Measurements from ENCODE around the gene BHLHA15.

Gene BHLHA15

GRCh38 chr7:98171449-98171848 lies 39.8 kb upstream of the BHLHA15 start:
- H3K36me3 ChIP-seq, result peaks cover 56% of the 10 kb centered on the region

DNA sequence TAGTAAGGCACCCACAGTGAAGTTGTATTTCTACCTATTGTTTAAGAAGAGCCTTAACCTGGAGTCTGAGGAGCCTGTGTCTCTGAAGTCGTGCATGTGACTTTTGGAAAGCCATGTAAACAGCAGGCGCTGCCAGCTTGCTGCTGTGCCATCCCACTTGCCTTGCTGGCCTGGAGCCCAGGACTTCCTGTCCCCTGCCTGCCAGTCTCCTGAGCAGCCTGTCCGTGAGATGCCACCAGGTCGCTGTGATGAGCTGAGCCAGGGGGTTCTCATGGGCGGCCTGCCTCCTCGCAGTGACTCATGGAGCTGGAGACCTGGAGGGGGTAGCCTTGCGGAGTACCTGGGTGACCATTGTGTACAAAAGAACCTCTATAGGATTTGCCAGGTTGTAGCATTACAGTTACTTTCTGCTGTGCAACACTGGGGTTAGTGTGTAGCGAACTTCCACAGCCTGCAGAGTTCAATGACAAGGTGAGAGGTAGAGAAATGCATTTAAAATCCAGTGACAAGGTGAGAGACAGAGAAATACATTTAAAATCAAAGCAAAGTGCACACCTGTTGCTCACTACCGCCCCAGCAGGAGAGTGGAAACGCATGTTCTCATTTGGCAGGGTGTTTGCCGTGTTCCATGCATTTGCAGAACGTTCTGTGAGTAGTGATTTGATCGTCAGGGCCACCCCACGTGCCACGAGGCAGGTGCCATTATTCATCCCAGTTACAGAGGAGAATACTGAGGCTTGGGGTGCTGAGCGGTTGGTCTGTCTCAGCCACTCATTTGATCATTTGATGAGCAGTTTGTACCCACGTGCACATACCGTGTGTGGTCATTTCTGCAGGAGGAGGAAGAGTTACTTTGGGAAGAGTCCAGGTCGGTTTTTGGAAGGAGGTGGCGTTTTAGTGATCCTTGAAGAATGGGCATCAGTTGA lies 36.6 kb upstream of the BHLHA15 start:
- TF ChIP-seq CTCF (IDR thresholded peaks at IDR 0.05), result no peak
- no peaks in the 10 kb centered on the region for H3K4me1 ChIP-seq (ENCODE audit: control insufficient read depth in 1 of 2, insufficient read depth in 1 of 2, low read depth in 1 of 2, low read length in 1 of 2)
- H3K36me3 ChIP-seq, result peaks cover 77% of the 10 kb centered on the region

More at GRCh38 chr7:98171449-98171848, 39.8 kb upstream of the BHLHA15 start:
- no peaks in the 10 kb centered on the region for H3K4me1 ChIP-seq (ENCODE audit: control insufficient read depth in 1 of 2, insufficient read depth in 1 of 2, low read depth in 1 of 2, low read length in 1 of 2)
- H3K27me3 ChIP-seq, result no peaks in the 10 kb centered on the region
- no peaks in the 10 kb centered on the region for H3K9me3 ChIP-seq
- no peak overlapping the region for H3K27ac ChIP-seq
- H3K4me3 ChIP-seq (ENCODE audit: low read depth in 1 of 2, low read length in 1 of 2), result no peak overlapping the region
- TF ChIP-seq CTCF (IDR thresholded peaks at IDR 0.05), result no peak

GRCh38 chr7:98175260-98175940 lies 35.8 kb upstream of the BHLHA15 start:
- no peak overlapping the region for H3K4me3 ChIP-seq (ENCODE audit: low read depth in 1 of 2, low read length in 1 of 2)
- no peaks in the 10 kb centered on the region for H3K4me1 ChIP-seq (ENCODE audit: control insufficient read depth in 1 of 2, insufficient read depth in 1 of 2, low read depth in 1 of 2, low read length in 1 of 2)
- H3K36me3 ChIP-seq, result peaks cover 82% of the 10 kb centered on the region
- H3K27ac ChIP-seq, result no peak overlapping the region
- H3K27me3 ChIP-seq, result no peaks in the 10 kb centered on the region
- H3K9me3 ChIP-seq, result no peaks in the 10 kb centered on the region
- TF ChIP-seq CTCF (IDR thresholded peaks at IDR 0.05), result no peak

More for the DNA sequence above, 36.6 kb upstream of the BHLHA15 start:
- no peaks in the 10 kb centered on the region for H3K27me3 ChIP-seq
- no peak overlapping the region for H3K4me3 ChIP-seq (ENCODE audit: low read depth in 1 of 2, low read length in 1 of 2)
- H3K27ac ChIP-seq, result no peak overlapping the region
- no peaks in the 10 kb centered on the region for H3K9me3 ChIP-seq

DNA sequence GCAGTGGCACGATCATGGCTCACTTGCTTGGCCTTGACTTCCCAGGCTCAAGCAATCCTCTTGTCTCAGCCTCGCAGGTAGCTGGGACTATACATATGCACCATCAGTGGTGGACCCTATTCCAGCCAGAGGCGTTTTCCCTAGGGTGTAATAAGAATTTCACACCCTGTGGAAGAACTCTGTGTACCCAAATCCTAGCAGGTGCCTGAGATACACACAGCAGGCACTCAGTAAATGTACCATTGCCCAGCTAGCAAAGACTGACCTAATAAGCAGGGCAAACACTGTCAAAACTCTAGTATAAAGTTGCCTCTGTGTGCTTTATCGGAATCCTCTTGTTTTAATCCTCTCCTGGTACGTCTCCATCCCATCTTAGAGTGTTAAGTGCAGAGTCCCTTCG lies 33.7 kb upstream of the BHLHA15 start:
- Histone ChIP-seq H3K27ac (no peak overlapping the region), H3K9me3 (no peaks in the 10 kb centered on the region), H3K36me3 (peaks cover 64% of the 10 kb centered on the region), H3K4me1 (ENCODE audit: control insufficient read depth in 1 of 2, insufficient read depth in 1 of 2, low read depth in 1 of 2, low read length in 1 of 2) (no peaks in the 10 kb centered on the region), H3K4me3 (ENCODE audit: low read depth in 1 of 2, low read length in 1 of 2) (no peak overlapping the region), H3K27me3 (no peaks in the 10 kb centered on the region)
- TF ChIP-seq CTCF (IDR thresholded peaks at IDR 0.05), result no peak

DNA sequence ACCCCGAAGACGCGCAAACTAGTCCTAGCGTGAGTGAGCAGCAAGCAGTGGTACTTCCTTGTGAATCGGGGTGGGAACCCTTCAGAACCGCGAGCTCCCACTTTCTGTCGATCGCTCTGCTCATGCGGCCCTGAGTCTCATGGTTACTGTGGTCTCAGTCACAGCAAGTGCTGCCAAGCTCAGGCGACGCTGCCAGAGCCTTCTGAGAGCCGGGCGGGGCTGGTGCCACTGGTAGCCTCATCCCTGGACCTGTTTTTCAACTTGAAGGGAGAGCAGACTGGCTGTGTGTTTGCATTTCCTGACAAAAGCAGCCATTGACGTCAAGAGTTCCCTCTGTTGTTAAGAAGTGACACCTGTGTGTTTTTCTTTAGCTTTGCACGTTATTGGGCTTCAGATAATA lies 32.9 kb upstream of the BHLHA15 start:
- Histone ChIP-seq H3K4me1 (ENCODE audit: control insufficient read depth in 1 of 2, insufficient read depth in 1 of 2, low read depth in 1 of 2, low read length in 1 of 2) (no peaks in the 10 kb centered on the region), H3K36me3 (peaks cover 58% of the 10 kb centered on the region), H3K9me3 (no peaks in the 10 kb centered on the region), H3K27me3 (no peaks in the 10 kb centered on the region), H3K4me3 (ENCODE audit: low read depth in 1 of 2, low read length in 1 of 2) (no peak overlapping the region), H3K27ac (no peak overlapping the region)
- no peak for TF ChIP-seq CTCF (IDR thresholded peaks at IDR 0.05)

Data from neutrophil (primary cell).